HG03378 (cell line): ENCODE measurements around the gene C16orf96.

Experiments
- ATAC-seq: cut with Tn5 transposase; IDR thresholded peaks from one replicate; pipeline ENCODE4 v1.9.1; 2021; ENCODE audit warnings: mild to moderate bottlenecking, moderate library complexity; ENCODE audit not compliant: unreplicated experiment

C16orf96 gene

GRCh38 chr16:4641306-4641687, 85.2 kb downstream of the C16orf96 start:
- ATAC-seq: no peak

- no peak for ATAC-seq
These were observed 85.8 kb downstream of the C16orf96 start for GRCh38 chr16:4641895-4642294.

- ATAC-seq: no peak
These were observed 90.9 kb downstream of the C16orf96 start for GRCh38 chr16:4646773-4647643.

- no peak for ATAC-seq
These were observed 91.5 kb downstream of the C16orf96 start for GRCh38 chr16:4647644-4647980.

- no peak for ATAC-seq
These were observed 92.8 kb downstream of the C16orf96 start for GRCh38 chr16:4648917-4649316.

DNA sequence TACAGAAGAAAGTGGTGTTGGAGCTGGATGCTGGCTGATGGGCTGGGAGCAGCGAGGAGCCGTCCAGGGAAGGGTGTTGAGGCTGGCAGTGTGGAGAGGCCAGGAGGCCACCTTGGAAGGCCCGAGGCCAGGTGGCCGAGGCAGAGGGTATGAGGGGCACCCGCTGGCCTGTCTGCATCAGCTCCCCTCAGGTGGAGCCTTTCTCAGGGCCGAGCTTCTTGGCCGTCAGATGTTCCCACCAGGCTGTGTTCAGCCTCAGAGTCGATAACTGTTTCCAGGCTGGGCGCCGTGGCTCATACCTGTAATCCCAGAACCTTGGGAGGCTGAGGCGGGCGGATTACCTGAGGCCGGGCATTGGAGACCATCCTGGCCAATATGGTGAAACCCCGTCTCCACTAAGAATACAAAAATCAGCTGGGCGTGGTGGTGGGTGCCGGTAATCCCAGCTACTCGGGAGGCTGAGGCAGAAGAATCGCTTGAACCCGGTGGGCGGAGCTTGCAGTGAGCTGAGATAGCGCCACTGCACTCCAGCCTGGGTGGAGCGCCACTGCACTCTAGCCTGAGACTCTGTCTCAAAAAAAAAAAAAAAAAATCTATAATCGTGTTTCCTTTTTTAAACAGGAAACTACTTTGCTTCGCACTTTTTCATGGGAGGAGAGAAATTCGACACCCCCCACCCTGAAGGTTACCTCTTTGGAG, 93.8 kb downstream of the C16orf96 start:
- no peak for ATAC-seq
